Measurements from ENCODE around the gene ARMC9. TPM values are rescaled to one million over a fixed set of nuclear protein-coding genes. Genes with fewer than 3 reads are reported as not detected.

Gene ARMC9
- total RNA-seq, 1 donor from 2014 or later: 27.5 TPM

- DNase-seq (ENCODE audit: low read depth): no peak
- no peak for TF ChIP-seq CTCF (IDR thresholded peaks at IDR 0.05; ENCODE audit: insufficient read depth, low read length, poor library complexity, severe bottlenecking)
- Histone ChIP-seq H3K27me3 (ENCODE audit: control insufficient read depth, insufficient read depth, low read length) (no peaks in the 10 kb centered on the region), H3K36me3 (ENCODE audit: control insufficient read depth, insufficient read depth, low read length) (no peaks in the 10 kb centered on the region), H3K4me3 (ENCODE audit: low read depth, low read length) (no peak overlapping the region)
These were observed 140.9 kb downstream of the ARMC9 start for GRCh38 chr2:231339316-231339715.

- DNase-seq (ENCODE audit: low read depth): no peak
- Histone ChIP-seq H3K27me3 (ENCODE audit: control insufficient read depth, insufficient read depth, low read length) (no peaks in the 10 kb centered on the region), H3K4me3 (ENCODE audit: low read depth, low read length) (no peak overlapping the region), H3K36me3 (ENCODE audit: control insufficient read depth, insufficient read depth, low read length) (no peaks in the 10 kb centered on the region)
- TF ChIP-seq CTCF (IDR thresholded peaks at IDR 0.05; ENCODE audit: insufficient read depth, low read length, poor library complexity, severe bottlenecking): no peak
These were observed 142.7 kb downstream of the ARMC9 start for GRCh38 chr2:231341100-231341499.

GRCh38 chr2:231342061-231342711 lies 143.8 kb downstream of the ARMC9 start:
- no peaks in the 10 kb centered on the region for H3K27me3 ChIP-seq (ENCODE audit: control insufficient read depth, insufficient read depth, low read length)
- H3K4me3 ChIP-seq (ENCODE audit: low read depth, low read length): no peak overlapping the region
- no peaks in the 10 kb centered on the region for H3K36me3 ChIP-seq (ENCODE audit: control insufficient read depth, insufficient read depth, low read length)
- DNase-seq (ENCODE audit: low read depth): no peak
- no peak for TF ChIP-seq CTCF (IDR thresholded peaks at IDR 0.05; ENCODE audit: insufficient read depth, low read length, poor library complexity, severe bottlenecking)

- H3K27me3 ChIP-seq (ENCODE audit: control insufficient read depth, insufficient read depth, low read length): no peaks in the 10 kb centered on the region
- no peak overlapping the region for H3K4me3 ChIP-seq (ENCODE audit: low read depth, low read length)
- no peak for TF ChIP-seq CTCF (IDR thresholded peaks at IDR 0.05; ENCODE audit: insufficient read depth, low read length, poor library complexity, severe bottlenecking)
- no peak for DNase-seq (ENCODE audit: low read depth)
- no peaks in the 10 kb centered on the region for H3K36me3 ChIP-seq (ENCODE audit: control insufficient read depth, insufficient read depth, low read length)
These were observed 144.7 kb downstream of the ARMC9 start for GRCh38 chr2:231343006-231343710.

- DNase-seq (ENCODE audit: low read depth): no peak
- H3K4me3 ChIP-seq (ENCODE audit: low read depth, low read length): no peak overlapping the region
- TF ChIP-seq CTCF (IDR thresholded peaks at IDR 0.05; ENCODE audit: insufficient read depth, low read length, poor library complexity, severe bottlenecking): no peak
- no peaks in the 10 kb centered on the region for H3K27me3 ChIP-seq (ENCODE audit: control insufficient read depth, insufficient read depth, low read length)
- no peaks in the 10 kb centered on the region for H3K36me3 ChIP-seq (ENCODE audit: control insufficient read depth, insufficient read depth, low read length)
These were observed 145.6 kb downstream of the ARMC9 start for GRCh38 chr2:231343988-231344387.
